Pons (tissue), 1 donor: ENCODE measurements around the gene PARP16.
"Not testable (repeated sequence)": the region's sequence is repeated elsewhere in the genome, so short reads cannot be mapped to it uniquely, and the experiment has no call there.

Source experiments
- DNase-seq: peaks from one replicate; pipeline ENCODE4 v3.0.0-alpha.2; 2016; ENCODE audit warnings: low spot score

PARP16 gene

DNA sequence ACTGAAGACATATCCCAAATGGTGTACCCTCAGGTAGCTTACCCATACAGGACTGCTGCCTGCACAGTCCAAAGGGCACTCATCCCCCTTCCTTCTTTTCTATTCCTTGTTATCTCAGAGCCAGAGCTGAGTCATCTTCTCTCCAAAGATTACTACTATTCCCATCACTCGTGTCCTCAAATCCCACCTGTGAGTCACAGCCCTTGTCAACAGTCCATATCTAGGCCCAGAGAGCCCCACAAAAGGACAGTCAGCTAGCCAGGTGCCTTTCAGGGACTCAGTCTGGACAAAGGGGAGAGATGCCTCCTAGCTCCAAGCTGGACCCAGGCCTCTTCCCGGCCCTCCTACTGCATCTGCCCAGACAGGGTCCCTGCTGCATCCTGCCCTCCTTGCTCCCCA is 11.0 kb downstream of the PARP16 start:
- DNase-seq: no peak

DNA sequence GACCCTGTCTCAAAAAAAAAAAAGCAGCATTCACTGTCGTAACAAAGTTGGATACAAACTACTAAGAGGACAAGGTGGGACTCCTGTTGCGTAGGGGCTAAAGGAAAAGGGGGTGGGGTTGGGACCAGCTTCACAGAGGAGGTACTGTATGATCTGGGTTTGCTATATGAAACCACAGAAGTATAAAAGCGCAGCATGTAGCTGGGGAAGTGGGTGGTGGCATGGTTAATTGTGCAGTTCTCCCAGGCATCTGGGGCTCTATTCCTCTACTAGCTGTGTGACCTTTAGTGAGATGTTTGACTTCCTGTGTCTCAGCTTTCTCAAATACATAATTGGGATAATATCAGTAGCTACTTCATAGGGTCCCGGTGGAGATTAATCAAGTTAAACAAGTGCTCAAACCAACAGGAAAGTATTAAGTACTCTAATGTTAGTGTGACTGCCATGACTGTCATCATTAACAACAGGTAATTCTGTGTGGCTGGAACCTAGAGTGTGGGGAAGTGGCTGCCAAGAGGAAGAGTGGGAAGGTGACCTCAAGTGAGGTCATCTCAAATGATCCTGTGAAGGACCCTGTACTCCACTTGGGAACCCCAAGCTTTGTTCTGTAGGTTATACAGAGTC is 11.5 kb downstream of the PARP16 start:
- no peak for DNase-seq

DNA sequence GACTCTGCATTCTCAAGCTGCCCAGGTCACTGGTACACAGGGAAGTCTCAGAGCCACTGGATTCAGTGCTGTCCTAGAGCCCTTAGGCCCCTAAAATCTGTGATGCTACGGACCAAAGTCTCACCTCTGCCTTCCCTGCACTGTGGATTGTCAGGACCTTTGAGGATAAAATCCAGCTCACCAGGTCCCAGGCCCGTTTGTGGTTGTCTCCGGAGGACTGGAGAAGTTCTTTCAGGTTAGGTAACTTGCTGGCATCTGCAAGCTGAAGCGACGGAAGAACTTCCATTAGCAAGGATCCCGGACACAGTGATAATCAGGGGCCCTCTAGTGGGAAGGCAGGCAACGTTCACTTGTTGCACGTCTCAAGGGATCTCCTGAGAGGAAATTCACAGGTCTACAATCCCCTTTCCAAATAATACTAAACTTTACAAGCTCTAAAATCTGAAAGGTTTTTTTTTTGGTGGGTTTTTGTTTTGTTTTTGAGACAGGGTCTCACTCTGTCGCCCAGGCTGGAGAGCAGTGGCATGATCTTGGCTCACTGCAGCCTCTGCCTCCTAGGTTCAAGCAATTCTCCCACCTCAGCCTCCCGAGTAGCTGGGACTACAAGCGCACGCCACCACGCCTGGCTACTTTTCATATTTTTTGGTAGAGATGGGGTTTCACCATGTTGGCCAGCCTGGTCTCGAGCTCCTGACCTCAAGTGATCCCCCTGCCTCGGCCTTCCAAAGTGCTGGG is 15.7 kb downstream of the PARP16 start:
- DNase-seq: peak; percentile 68

DNA sequence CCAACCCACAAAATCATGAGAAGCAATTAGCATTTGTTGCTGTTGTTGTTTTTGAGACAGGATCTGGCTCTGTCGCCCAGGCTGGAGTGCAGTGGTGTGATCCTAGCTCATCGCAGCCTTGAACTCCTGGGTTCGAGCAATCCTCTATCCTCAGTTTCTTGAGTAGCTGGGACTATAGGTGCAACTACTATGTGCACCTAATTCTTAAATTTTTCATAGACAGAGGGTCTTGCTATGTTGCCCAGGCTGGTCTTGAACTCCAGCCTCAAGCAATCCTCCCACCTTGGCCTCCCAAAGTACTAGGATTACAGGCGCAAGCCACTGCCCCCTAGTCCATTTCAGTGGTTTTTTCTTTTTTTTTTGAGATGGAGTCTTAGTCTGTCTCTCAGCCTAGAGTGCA is 18.3 kb downstream of the PARP16 start:
- DNase-seq: no peak

DNA sequence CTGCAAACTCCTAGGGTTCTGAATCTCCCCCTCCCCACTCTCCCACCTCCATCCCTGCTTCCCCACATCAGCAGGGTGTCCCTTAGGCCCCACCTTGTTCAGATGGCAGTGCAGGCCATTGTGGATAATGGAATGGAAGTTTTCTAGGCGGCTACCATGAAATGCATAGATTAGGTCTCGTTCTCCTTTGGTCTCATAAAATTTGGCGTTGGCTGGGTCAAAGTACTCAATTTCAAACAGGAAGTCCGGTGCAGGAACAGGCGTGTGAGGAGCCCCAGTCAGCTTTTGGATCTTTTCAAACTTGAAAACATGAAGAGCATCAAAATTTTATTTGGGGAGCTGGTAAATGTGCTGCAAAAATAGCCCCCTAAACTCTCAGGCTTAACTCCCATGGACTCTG is 20.2 kb downstream of the PARP16 start:
- DNase-seq: no peak

DNA sequence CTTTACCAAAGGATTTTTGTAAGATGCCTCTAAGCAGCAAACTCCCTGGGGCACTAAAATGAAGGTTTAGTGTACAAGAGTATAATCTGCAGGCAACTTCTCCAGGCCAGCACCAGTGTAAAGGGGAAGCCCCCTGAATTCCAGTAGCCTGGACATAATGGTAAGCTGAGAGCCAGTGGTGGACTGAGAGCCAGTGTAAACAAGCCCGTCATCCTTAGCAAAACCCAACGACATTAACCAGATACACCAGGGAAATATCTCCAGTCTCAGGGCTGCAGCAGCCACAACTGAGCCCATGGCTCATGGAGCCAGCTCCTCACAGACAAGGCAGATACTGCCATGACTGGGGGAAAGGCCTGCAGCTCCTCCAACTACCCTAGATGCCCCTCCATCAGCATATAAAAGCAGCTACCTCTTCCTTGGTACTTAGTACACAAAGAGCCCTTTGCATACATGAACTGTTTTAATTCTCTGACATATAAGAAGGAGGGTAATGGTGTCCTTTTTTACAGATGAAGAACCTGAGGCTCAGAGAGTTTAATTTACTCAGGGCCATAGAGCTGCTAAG is 21.7 kb downstream of the PARP16 start:
- no peak for DNase-seq

DNA sequence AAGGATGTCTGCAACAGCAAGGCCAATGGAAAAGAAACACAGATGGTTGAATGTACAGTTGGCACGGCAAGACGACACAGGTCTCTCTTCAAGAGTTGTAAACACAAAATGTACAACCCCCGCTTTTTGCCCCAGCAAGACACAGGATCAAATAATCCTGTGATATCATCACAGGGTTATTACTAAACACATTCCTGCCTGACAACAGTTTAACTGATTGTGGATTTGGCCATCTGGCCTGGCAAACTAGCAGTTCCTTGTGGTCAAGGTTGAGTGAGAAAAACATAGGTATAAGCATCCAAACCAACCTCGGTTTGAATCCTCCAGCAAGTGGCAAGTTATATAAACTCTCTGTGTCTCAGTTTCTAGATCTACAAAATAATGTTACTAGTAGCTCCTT is 23.4 kb downstream of the PARP16 start:
- no peak for DNase-seq

DNA sequence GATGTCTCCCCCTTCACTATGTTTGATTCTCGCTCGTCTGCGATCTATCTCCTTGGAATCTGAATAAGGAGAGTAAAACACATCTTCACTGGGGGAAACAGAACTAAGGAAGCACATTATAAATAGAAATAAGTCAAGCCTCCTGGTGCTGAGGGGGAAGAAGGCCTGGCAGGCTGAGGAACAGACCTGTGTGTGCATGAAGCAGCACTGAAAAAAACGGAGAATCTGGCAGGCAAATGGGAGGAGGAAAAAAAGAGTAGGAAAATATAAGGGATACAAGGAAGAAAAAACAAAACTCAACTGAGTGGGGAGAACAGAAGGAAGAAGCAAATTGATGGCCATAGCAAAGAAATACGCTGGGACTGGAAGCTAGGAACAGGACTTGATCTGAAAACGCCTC is 25.7 kb downstream of the PARP16 start:
- DNase-seq: no peak

DNA sequence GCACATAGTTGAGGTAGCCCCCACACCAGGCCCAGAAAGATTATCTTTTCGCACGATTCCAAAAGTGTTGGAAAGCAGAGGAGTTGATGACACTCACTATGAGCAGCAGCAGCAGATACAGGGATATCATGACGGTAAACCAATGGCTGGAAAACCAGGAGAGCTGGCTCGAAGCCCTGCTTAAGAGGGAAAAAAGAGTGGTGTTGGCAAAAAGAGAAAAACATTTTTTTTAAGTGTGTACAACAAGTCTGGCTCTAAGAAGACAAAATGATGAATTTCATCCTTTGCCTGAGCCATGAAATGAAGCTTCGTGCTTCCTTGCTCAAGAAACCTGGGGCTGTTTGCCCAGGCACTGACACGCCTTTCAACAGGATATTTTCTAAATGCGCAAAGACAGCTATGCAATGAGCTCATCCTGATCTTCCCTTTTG is 27.3 kb downstream of the PARP16 start:
- no peak for DNase-seq

DNA sequence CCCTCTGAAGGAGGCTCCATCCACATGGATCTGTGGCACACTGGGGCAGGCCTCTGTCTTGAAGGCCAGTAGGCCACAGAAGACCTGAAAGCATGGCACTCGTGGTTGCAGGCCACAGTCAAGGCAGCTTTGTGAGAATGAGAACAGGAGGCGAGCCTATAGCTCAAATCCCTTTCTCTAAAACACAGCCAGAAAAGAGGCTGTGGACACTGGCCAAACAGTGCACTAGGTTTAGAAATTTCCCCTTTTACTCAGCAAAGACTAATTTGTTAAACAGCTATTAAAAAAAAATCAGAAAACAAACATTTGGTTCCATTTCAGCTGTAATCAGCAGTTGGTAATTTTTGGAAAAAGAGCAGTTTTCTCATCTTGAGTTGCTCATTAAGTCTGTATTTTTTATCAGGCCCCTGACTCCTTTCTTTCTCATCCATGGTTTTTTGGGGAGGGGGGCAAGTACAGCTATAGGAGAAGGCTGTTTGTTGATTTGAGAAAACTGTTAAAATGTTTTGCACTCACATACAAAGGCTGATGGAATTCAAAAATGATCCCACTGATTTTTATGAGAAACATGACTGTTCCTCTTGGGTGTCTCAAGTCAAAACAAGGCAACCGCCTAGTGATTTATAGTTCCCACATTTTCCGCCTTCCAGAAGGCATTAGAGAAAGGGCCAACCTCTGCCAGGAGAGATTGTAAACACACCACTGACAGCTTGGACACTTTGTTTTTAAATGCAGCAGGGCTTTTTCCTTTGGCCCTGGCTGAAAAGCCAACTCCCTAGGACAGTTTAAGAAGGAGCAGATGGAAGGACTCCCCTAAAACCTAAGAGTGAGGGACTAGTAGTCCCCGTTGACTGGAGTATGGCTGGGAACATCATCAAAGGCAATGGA is 28.1 kb downstream of the PARP16 start:
- DNase-seq: no peak

DNA sequence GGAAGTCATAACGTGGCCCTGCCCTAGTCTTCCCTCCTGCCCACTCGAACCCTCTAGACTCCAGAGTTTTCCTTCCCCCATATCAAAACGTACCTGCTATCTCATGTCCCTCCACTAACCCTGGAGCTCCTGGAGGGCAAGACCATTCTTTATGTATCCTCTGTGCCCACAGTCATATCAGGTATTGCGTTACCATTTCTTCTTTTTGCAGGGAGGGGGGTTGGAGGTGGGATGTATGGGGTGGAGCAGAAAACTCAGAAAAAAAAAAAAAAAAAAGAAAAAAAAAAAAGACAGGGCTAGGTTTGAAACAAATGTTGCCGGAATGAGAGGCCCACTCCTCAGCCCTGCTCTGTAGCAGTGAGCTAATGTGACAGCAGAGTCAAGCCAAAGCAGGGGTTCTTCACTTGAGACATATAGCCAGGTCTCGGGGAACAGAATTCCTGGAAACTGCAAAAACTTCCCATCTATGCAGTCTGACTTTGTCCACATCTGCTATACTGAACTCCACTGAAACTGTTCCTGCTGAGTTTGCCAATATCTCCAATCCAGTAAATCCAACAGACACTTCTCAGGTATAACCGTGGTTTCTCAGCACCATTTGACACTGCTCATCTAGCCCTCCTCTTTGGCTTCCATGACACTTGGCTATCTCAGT is 31.1 kb downstream of the PARP16 start:
- no peak for DNase-seq

DNA sequence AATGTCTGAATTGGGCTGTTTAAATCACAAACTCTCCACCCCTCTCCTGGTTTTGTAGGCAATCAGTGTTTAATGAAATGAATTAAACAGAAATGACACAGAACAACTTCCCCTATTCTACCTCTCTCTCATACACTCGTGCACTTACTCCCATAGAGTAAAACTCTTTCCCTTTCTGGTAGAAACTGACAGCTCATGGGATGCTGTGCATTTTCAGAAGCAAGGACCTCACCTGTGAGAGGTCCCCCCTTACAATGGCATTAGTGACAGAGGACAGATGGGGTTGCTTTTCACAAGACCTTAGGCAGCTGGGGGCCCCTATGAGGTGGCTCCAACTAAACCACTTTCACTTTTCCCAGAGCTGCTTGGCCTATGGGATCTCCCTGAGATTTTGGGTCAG is 31.9 kb downstream of the PARP16 start:
- DNase-seq: no peak

DNA sequence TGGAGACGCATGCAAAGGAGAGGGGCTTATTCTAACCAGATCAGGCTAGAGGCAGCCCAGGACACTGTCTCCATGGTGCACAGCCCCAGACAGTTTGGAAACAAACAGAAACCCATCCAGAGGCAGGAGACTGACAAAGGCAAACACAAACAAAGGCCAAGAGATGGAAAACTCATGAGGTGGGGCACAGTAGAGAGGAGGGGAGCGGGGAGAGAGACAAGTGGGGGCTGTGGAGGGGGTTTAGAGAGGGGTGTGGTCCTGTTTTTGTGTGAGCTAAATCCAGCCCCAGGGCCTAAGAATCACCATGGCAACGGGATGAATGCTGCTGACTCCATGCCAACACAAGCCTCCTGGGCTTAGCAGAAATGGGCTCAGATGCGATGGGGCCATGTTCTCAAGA is 32.3 kb downstream of the PARP16 start:
- DNase-seq: no peak

DNA sequence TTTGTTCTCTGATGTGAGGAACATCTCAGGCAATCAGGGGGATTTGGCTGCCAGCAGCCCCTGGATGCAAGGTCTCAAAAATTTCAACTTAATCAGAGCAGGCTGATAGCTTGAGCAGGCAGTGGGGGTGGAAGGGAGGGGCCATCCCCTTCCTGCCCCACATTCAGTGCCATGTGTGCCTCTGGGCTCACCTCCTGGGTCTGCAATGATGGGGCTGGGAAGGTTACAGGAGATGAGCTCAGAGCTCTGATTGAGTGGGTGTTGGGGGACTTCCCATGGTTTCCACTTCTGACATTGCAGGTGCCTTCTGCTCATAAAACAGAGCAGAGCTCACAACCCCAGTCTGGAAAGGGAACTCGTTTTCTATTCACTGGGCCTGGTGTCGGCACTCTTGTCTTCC is 37.0 kb downstream of the PARP16 start:
- DNase-seq: no peak

DNA sequence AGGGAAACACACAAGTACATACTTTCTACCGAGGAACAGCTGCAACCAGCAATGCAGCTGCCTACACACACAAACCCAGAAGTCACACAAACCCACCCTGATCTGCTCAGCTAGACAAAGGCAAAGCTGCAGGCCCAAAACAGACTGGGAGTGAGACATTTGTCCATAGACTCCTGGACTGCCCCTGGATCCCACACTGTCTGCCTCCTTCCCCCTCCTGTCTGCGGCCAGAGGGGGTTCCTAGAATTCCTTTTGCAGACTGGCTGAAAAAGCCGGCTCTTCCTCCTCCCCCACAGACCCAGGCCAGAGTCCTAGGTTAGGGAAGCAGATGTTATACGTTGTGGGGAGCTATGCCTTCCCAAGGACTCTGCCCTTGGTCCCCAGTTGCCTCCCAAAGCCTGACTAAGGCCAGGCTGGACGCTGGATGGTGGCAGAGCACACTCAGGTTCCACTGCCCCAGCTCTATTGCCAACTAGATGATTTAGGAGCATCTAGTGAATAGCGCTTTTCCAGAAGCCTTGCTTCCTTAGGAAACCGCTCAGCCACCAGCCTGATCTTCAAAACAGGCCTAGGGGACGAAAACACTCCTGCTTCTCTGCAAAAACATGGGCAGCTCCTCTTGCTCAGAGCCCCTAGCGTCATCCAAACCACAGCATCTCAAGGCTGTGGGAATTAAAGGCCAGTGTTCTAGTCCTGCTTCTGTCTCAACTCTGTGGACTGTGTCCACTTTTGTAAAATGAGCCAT is 38.0 kb downstream of the PARP16 start:
- no peak for DNase-seq

DNA sequence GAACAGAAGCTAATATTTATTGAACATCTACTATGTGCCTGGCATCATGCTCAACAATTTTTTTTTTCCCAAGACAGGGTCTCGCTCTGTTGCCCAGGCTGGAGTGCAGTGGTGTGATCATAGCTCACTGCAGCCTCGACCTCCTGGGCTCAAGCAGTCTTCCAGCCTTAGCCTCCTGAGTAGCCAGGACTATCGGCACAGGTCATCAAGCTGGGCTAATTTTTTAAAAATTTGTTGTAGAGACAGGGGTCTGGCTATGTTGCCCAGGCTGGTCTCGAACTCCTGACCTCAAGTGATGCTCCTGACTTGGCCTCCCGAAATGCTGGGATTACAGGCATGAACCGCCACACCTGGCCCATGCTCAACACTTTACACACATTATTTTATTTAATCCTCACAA is 39.7 kb downstream of the PARP16 start:
- DNase-seq: no peak

DNA sequence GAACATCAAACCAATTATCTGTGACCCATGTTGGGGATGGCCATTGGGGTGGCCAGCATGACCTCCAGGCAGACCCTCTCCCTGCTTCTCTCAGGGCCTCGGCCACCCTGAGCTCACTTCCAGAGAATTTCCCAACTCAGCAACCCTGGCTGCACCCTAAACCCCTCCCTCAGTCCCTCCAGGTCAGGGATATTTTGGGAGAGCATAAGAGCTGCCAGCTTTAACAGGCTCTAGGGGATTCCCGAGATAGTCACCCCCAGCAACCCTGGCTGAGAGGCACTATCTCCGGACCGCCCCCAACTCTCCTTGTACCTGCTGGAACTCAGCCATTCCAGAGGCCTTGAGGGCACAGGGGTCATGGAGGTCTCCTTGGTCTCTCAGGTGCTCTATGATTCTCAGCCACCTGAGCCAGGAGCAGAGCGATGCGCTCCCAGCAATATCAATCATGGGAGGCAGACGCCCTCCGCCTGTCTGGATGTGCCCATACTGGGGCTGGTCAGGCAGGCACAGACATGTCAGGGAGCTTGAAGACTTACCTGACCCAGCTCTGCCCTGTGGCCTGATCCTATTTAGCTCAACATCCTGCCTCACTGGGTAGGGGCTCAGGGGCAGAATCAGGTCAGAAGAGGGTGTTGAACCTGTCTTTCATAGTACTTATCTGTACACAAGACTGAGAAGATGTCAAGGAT is 40.5 kb downstream of the PARP16 start:
- no peak for DNase-seq

DNA sequence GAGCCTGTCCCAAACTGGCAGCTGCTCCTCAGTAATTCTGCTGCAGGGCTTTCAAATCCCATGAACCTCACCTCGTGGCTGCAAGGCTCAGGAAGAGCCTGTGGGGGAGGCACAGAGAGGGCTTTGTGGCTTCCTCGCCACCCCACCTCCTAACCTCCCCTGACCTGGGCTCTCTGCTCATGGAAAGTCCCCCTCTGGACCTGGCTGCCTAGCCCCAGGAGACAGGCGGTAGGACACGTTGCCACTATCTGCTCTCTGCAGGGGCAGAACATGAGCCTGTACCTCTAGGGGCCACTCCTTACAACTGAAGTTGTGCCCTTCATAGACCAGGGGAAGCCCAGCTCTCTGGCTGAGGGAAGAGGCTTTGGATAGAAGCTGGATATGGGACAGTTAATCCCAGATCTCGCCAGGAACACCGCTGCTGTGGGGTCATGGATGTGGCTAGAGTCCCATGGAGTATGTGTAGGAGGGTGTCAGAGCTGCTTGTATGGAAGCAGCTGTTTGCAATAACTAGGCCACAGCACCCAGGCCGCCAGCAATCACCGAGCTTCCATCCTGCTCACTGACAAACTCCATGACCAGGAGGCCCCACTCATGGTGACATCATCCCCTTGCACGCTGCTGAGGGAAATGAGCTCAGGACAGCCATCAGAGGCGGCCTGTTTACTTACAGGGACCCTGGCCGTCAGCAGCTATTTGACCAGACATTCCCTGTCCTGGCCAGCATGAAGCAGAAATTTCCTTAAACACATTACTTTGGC is 41.4 kb downstream of the PARP16 start:
- no peak for DNase-seq

DNA sequence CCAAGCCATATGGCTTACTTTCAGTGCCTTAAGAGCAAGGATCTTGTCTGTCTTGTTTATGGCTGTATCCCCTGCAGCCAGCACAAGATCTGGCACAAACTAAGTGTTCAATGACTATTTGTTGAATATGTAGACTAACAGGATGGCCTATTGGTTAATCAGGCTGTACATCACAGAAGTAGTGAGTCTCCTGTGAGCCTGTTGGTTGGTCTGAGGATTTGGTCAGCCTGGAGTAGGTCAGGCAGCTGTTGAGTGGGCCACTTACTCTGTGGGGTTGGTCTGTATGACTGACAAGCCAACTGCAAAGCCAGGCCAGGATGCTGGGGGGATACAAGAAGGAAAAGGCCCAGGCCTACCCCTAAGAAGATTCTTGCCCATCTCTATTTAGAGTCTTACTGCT is 42.0 kb downstream of the PARP16 start:
- no peak for DNase-seq

DNA sequence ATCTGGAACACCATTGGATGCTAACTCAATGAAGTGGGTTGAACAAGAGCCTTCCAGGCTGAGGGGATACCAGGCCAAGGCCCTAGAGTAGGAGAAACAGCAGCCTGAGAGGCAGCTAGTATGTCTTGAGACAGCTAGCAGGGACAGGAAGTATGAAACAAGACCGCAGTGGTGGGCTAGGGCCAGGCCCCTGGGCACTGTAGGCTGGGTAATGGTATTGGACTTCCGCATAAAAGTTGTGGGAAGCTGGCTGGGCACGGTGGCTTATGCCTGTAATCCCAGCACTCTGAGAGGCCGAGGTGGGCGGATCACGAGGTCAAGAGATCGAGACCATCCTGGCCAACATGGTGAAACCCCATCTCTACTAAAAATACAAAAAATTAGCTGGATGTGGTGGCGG is 50.2 kb downstream of the PARP16 start:
- not testable (repeated sequence) for DNase-seq
